Stimulated activated CD4-positive, alpha-beta T cell treated with anti-CD3 and anti-CD28 coated beads, Interleukin-15, amount 100 ng/mL, for 1 hour (primary cell): ENCODE results near the gene PTH2R.
"Not testable (repeated sequence)": the region's sequence is repeated elsewhere in the genome, so short reads cannot be mapped to it uniquely, and the experiment has no call there.

Experiments used
- DNase-seq, 2 donors: peaks; one replicate each; pipeline ENCODE4 v3.0.0-alpha.2; 2020; ENCODE audit warnings: low read depth in 1 of 2, low spot score in 1 of 2

PTH2R gene

DNA sequence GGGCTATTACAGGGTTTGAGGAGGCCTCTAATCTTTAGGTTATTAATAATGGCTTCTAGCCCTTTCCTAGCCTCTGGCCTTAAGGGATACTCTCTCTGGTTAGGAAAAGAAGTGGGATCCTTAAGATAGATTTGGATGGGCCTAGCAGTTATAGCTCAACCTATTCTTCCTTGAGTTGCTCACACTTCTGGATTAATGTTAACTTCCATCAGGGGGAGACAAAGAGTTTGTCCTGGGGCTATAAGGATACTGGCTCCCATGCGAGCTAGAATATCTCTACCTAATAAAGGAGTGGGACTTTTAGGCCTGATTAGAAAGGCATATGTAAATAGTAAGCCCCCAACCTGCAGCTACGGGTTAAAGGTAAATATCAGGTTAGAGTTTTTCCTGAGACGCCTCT, 14.3 kb upstream of the PTH2R start:
- no peak for DNase-seq

DNA sequence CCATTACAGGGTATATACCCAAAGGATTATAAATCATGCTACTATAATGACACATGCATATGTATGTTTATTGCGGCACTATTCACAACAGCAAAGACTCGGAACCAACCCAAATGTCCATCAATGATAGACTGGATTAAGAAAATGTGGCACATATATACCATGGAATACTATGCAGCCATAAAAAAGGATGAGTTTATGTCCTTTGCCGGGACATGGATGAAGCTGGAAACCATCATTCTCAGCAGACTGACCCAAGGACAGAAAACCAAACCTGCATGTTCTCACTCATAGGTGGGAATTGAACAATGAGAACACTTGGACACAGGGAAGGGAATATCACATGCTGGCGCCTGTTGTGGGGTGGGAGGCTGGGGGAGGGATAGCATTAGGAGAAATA, 9.8 kb upstream of the PTH2R start:
- not testable (repeated sequence) for DNase-seq

DNA sequence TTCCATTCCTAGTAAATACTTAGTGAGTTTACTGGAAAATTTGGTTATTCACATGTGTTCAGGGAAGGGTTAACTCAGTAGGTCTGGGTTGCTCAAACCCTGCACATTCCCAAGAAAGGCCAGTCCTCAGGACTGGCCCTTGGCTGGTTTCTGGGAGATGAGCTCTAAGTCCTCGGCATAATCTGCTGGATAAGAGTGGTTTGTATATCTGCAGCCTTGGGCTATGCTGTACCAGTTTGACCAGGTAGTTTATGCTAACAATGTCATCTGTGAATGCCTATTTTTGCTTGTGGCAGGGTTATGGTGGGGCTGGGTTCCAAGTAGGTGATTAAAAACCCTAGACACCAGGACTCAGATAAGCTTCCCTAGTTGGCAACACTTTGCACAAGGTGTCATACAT, 7.4 kb upstream of the PTH2R start:
- DNase-seq: no peak

DNA sequence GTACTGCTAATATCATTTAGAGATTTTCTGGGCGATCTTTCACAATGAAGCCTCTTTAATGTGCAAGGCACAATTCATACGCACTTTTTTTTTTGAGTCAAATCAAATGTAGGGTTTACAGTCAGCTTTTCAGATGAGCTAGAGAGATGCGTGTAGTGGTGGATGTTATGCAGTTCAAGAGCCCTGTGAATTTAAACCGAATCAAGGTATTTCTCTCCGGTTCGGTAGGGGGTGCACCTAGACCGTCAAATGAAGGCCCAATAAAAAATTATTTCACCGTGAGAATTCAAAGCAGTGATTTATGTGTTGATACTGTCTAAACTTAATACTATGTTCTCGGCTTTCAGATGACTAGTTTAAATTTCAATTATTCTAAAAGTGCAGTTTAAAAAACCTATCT, 1.1 kb downstream of the PTH2R start:
- DNase-seq: no peak

DNA sequence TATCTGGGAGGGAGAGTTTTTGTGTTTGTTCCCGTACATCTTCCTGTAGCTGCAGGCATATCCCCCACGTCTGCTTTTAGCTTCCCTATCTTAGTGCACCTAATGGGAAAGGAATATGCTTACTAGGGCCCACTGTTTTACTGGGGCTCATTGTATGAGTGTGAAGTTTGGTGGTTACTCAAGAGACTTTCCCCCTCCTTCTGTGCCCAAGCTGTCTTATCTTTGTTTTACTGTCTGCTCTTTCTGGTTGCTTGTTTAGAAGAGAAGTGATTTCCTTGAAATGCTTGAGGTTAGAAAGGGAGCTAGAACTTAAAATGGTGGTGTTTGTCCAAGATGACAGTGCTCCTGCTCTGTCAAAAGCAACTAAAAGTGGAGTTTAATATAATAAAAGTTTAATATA, 7.3 kb downstream of the PTH2R start:
- no peak for DNase-seq

DNA sequence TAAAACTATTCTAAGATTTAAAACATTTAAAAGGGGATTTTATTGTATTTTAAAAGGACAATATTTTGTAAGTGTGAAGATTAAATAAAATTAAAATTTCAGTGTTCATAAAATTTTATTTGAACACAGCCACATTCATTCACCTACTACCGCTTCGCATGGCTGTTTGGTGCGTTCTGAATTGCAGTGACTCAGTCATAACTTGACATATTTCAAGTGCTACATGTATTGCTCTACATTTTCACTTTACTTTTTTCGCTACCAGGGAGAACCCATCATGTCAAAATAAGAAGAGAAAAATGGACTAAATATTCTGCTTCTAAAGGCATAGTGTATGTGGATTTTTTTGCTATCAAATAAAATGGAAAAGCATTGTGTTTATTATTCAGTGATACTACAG, 8.7 kb downstream of the PTH2R start:
- DNase-seq: no peak

DNA sequence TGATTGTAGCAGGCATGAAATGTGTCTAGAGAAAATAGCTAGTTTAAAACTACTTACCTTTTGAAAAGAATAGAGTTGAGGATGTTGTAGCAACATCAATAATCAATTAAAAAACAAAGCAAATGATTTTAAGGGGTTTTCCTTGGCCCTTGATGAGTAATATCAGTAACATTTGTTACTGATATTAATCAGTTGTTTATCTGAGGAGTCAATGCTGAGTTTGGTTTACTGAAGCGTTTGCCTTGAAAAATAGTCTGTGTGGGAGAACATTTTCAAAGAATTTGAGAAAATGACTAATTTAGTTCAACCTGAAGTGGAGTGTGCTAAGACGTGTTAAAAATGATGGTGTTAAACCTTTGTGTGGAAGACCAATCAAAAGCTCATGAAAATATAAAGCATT, 9.3 kb downstream of the PTH2R start:
- no peak for DNase-seq

DNA sequence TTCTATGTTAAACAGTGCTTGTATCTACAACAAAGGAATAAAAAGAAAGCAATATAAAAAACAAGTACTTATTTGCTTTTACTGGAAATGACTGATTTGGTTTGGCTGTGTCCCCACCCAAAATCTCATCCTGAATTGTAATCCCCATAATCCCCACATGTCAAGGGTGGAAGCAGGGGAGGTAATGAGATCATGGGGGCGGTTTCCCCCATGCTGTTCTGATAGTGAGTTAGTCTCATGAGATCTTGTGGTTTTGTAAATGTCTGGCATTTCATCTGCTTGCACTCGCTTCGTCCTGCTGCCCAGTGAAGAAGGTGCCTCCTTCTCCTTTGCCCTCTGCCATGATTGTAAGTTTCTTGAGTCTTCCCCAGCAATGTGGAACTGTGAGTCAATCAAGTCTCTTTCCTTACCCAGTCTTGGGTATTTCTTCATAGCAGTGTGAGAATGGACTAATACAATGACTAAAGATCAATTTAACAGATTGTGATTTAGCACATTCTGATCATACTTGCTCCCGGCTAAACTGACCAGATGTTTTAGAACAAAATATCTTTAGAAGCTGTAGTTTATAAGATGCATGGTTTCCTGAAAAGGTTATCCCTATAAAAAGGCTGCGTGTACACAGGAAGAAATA, 19.9 kb downstream of the PTH2R start:
- no peak for DNase-seq

DNA sequence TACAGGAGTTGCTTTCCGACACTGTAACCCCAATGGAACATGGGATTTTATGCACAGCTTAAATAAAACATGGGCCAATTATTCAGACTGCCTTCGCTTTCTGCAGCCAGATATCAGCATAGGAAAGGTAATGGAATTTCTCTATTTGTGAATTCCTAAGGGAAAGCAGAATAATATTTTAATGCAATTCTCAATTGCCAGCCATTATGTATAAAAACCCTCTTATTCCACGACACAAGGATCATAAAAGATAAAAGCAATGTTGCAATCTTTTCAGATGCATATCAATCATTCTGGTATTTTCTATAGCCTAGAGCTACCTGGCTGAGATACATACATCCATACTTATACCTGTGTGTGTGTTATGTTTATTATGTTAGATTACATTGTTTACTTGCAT, 31.2 kb downstream of the PTH2R start:
- DNase-seq: no peak

DNA sequence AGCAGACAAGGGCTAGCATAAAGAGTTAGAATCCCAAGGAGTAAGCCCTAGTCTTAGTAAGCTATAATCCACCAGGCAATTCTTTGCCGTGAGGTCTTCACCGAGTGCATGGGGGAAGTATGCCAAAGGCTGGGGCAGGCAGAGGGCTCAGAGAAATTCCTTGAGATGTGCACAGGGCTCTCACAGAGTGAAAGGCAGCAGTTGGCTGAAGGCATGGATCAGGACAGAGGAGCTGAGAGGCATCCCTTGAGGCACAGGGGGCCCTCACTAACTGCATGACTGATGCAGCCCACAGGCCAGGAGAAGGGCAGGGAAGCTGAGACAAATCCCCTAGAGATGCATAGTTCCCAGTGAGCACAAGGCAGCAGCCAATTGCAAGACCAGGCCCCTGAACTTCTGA, 34.1 kb downstream of the PTH2R start:
- DNase-seq: no peak

DNA sequence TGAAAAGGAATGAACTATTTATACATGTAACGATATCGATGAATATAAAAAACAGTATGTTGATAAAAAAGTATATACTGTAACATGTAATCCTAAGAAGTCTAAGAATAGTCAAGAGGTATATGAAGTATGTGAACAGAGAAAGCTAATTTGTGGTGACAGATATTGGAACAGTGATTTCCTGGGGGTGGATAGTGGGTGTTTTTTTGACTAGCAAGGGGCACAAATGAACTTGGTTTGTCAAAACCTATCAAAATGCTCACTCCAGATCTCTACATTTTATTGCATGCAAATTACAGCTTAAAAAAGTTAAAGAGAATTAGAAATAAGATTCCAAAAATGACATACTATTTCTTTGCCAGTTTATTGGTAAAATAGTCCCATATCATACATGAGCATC, 35.4 kb downstream of the PTH2R start:
- no peak for DNase-seq

DNA sequence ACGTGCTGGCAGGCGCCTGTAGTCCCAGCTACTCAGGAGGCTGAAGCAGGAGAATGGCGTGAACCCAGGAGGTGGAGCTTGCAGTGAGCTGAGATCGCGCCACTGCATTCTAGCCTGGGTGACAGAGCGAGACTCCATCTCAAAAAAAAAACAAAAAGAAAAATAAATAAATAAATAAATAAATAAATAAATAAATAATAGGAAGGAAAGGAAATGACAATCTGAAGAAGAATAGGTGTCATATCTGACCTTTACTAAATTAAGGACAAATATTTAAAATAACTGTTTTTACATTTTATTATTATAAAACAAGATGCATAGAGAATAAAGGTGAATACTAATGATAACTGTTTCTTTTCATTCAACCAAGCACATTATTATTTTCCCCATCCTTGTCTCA, 40.9 kb downstream of the PTH2R start:
- not testable (repeated sequence) for DNase-seq

DNA sequence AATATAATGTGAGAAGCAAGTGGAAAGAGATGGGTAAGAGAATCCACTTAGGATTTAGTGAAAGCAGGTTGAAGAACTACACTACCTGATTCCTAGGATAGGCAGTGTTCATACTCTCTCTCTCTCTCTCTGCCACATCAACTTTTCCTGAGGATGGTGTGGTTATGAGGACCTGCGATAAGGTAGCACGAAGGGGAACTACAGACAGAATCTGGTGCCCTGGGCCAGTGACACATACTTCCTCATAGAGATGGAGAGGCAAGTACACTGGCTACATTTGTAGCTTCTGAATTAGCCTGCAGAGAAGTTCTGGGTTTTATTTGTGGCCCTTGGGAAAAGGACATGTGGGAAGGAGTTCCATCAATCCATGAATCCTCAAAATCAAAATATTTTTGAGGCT, 44.5 kb downstream of the PTH2R start:
- DNase-seq: no peak

DNA sequence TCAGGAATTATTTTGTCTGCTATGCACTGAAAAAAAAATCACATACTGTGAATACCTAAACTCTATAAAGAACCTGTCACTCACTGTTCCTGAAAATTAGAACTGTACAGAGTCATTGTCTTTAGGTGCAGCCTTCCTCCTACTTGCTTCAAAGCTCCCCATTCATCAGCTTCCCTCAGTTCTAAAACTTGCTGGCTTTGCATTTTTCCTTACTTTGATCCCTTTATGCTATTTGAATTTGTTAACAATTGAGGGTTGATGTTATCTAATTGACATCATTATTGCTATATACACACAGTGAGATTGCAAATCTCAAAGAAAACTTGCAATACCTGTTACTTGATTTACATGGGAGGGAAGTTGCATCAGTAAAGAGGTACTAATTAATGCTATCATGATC, 48.3 kb downstream of the PTH2R start:
- no peak for DNase-seq

DNA sequence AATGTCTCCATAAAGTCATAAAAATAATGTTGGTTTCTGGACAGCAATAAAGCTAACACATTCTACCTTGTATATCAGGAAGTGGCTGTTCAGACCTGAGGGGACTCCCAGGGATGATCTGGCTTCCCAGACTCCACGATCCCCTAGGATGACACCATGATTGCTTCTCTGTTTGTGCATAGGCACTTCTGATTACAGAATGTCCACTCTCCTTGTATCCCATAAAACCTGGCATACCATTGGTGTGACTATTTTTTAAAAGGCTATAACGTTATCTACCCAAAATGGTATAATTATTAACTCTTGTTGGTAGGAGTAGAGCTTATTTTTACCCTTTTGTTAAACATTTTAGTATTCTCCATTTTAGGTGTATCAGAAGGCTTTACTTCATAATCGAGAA, 57.1 kb downstream of the PTH2R start:
- DNase-seq: no peak

DNA sequence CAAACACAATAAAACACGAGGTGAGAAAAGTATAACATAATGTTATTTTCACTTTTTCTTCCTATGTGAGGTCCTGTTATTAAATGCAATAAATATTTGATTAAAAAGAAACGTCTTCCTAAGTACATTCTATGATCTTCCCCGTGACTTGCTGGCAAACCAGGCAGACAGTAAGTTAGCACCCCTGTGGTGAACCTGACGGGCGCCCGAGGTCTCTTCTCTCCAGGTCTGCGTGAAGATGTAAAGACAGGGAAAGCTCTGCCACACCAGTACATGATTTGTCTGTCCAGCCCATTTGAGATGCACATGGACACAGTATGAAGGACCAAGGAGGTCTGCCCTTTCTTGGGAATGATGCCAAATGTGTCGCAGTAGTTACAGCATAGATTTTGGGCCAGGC, 57.6 kb downstream of the PTH2R start:
- DNase-seq: no peak

DNA sequence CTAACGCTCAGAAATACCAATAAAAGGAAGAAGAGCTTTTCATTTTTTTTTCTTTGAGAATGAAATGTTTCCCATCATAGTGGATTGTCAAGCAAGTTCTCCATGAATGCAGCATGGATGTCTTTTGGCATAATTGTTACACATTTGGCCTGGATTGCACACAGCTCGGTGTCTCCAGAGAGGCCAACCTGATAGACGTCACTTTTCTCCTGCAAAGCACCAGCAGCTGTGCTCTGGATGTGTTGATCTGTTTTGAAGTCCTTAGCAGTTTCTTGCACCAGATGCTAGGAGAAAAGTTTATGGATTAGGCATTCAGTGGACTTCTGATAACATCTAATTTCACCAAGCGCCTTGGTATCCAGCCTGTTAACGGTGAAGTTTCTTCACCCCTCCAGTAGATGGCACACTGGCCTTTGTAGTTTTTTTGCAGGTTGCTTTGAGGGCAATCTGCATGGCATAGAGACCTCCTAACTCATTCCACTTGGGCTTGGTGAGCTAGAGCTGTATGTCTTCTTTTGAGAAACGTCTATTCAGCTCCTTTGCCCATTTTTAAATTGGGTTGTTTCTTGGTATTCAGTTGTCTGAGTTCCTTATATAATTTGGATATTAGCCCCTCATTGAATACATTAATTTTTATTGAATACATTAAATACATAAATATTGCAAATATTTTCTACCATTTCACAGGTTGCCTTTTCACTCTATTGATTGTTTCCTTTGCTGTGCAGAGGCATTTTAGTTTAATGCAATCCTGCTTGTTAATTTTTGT, 59.7 kb downstream of the PTH2R start:
- no peak for DNase-seq

DNA sequence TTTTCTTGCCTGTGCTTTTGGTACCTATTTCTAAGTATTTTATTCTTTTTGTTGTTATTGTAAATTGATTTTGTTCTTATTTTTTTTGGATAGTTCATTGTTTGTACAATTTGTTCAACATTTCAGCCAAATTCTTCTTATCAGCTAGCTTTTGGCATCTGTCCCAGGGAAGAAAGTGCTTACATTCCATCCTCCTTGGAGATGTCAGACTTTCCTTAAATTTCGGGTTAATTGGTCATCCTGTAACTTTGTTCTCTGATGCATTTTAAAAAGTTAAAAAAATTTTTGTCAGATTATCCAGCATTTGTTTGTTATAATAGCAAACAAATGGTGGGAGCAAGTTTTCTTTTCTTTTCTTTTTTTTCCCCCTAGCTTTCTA, 60.3 kb downstream of the PTH2R start:
- no peak for DNase-seq

DNA sequence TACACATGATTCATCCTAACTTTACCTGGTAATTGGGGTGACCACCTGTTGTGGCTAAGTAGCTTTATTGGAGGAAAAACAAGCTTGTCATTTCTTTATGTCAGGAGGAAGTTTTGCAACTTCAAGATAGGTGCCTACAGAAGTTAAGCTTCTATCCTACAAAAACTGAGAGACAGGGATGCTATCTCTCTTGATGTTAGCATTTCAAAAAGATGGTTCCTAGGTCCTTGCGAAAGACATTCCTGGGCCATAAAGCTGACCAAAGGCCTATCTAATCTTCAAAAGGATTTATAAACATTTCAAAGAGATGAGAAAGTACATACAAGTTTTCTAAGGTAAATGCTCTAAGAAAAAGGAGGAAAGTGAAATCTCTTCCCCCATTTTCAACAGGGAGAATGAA, 61.0 kb downstream of the PTH2R start:
- no peak for DNase-seq

DNA sequence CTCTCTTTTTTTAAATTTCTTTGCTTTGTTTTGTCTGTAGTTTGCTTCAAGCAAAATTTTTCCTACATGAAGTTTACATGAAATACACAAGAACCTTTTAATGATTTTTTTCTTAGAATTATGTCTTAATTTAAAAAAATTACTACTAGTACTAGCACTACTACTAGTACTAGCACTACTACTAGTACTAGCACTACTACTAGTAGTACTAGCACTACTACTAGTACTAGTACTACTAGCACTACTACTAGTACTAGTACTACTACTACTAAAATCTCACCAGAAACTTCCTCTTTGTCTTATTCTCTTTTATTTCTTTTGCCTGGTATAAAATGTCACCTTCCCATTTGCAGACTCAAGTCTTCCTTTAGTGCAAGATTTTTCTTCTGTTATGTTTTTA, 71.1 kb downstream of the PTH2R start:
- no peak for DNase-seq

DNA sequence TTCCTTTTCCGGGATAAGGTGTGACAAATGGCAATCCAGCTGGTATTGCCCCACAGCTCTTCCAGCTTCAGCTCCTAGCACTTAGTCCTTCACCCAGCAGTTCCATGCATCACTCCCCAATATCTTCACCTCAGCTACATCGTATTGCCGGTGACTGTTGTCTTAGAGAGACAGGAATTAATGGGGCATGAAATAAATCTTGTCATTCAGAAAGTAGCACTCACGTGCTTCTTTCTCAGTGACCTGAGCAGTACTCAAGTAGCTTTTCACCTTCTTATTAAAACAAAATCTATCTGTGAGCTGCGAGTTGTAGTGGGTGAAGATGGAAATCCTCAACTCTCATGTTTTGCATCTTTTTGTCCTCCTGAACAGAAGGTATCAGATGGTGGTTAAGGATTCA, 72.8 kb downstream of the PTH2R start:
- no peak for DNase-seq

DNA sequence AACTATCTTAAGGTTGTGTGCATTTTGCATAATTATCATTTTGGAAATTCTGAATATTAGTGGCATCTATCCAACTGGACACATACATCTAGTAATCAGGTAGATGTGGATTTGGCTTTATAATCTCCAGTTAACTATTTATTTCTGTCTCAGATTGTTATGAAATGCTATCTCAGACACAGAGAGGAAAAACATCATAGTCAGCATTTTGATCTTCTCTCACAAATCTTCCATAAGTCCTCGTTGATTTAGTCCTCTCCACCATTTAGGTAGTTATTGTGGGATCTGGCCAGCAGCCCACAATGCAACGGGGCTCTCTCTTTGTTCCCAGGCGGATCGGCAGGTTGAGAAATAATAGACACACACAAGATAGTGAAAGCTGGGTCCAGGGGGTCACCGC, 75.4 kb downstream of the PTH2R start:
- DNase-seq: not testable (repeated sequence)

DNA sequence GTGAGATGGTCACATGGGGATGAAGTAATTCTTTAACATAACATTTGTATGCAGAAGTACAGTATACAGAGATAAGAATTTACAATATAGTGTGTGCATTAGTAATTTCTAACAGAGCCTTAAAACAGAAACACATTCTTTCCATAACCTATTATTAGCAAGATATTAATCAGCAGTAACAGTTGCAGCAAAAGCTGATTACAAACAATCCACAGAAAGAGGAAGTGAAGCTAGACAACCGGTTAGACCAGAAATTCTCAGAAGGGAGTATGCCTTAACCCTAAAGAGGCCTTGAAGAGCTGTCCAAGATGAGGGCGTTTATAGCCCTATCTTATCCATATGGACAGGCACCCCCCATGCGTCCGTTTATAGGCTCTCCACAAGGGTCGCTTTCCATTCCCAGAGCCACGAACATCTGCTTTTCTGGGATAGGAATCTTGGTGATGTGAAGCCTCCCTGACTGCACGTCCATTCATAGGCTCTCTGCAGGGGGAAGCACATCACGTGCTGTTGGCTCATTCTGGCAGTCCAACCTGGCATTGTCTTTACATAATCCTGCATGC, 75.9 kb downstream of the PTH2R start:
- not testable (repeated sequence) for DNase-seq
